Measurements from ENCODE around the gene IRF8. TPM values are rescaled to one million over a fixed set of nuclear protein-coding genes. Genes with fewer than 3 reads are reported as not detected.

IRF8 gene
- total RNA-seq, 2 donors from 2014 or later: 0.24 to 0.75 TPM

DNA sequence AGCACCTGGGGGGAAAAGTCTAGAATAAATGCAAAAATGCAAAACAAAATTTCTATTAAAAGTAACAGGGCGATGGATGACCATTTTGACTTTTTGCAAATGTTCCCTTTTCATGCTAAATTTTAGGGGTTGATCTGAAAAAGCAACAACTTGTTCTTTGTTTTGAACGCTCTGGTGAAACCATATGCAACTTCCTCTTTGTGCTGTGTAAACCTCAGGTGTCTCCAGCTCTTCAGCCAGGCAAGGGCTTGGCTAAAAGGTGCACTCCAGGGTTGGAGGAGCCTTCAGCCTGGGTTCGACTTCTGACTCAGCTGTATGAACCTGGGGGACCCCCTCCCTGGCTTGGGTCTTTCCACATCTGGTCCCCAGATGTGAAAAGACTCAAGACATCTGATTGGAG, 9.5 kb downstream of the IRF8 start:
- Histone ChIP-seq H3K9me3 (ENCODE audit: control insufficient read depth, low read length) (no peaks in the 10 kb centered on the region), H3K4me1 (ENCODE audit: control insufficient read depth, insufficient read depth, low read length) (no peaks in the 10 kb centered on the region), H3K9ac (ENCODE audit: extremely low read depth, low read length, poor library complexity, severe bottlenecking) (no peak overlapping the region), H3K27ac (ENCODE audit: low read depth, low read length) (no peak overlapping the region), H3K4me3 (ENCODE audit: low read length) (no peak overlapping the region), H3K27me3 (ENCODE audit: control insufficient read depth, insufficient read depth, low read length, poor library complexity, severe bottlenecking) (peaks cover 10% of the 10 kb centered on the region), H3K36me3 (ENCODE audit: control insufficient read depth, insufficient read depth, low read length) (no peaks in the 10 kb centered on the region)
- Mint-ChIP-seq H3K36me3 (ENCODE audit: low read depth) (no peaks in the 10 kb centered on the region), H3K27ac (no peak overlapping the region), H3K9me3 (peaks cover 3% of the 10 kb centered on the region), H3K4me3 (no peak overlapping the region), H3K27me3 (ENCODE audit: insufficient read depth) (peaks cover 4% of the 10 kb centered on the region), H3K4me1 (no peaks in the 10 kb centered on the region)
- DNase-seq: no peak
- TF ChIP-seq, protein P1, sequence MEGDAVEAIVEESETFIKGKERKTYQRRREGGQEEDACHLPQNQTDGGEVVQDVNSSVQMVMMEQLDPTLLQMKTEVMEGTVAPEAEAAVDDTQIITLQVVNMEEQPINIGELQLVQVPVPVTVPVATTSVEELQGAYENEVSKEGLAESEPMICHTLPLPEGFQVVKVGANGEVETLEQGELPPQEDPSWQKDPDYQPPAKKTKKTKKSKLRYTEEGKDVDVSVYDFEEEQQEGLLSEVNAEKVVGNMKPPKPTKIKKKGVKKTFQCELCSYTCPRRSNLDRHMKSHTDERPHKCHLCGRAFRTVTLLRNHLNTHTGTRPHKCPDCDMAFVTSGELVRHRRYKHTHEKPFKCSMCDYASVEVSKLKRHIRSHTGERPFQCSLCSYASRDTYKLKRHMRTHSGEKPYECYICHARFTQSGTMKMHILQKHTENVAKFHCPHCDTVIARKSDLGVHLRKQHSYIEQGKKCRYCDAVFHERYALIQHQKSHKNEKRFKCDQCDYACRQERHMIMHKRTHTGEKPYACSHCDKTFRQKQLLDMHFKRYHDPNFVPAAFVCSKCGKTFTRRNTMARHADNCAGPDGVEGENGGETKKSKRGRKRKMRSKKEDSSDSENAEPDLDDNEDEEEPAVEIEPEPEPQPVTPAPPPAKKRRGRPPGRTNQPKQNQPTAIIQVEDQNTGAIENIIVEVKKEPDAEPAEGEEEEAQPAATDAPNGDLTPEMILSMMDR (conservative IDR thresholded peaks at IDR 0.05): no peak
- 84 to 97% methylated on average over 3 of the region's 3 CpGs for WGBS, 2 experiments (ENCODE audit: insufficient coverage in 1 of 2, insufficient read length in 1 of 2)

DNA sequence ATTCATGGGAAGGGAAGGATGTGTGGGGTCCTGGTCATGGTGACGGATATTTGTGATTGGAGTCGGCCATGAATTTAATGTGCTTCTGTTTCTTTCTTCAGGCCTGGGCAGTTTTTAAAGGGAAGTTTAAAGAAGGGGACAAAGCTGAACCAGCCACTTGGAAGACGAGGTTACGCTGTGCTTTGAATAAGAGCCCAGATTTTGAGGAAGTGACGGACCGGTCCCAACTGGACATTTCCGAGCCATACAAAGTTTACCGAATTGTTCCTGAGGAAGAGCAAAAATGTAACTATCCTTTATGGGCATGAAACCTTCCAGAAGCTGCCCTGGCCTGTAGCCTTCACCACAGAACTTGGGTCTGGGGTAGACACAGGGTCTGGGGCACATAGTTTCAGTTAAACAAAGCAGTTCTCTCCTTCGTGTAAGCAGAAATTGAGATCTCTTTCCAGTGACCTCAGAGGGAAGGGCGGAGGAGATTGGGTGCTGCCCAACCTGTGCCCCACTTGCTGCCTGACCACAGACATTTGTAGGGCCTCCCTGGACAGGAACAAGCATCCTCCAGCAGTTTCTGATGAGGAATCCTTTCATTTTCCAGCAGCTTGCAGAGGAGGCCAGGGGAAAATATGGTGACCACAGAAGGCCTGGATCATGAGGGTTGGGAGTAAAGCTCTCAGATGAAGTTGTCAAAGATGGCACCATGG, 10.1 kb downstream of the IRF8 start:
- no peaks in the 10 kb centered on the region for H3K9me3 ChIP-seq (ENCODE audit: control insufficient read depth, low read length)
- TF ChIP-seq, protein P1 (conservative IDR thresholded peaks at IDR 0.05): no peak
- no peak overlapping the region for H3K27ac ChIP-seq (ENCODE audit: low read depth, low read length)
- Mint-ChIP-seq H3K36me3 (ENCODE audit: low read depth) (no peaks in the 10 kb centered on the region), H3K4me1 (no peaks in the 10 kb centered on the region), H3K27me3 (ENCODE audit: insufficient read depth) (peaks cover 4% of the 10 kb centered on the region), H3K9me3 (peaks cover 3% of the 10 kb centered on the region), H3K4me3 (no peak overlapping the region), H3K27ac (no peak overlapping the region)
- WGBS, 2 experiments (ENCODE audit: insufficient coverage in 1 of 2, insufficient read length in 1 of 2): 89 to 90% methylated on average over 10 of the region's 10 CpGs
- no peak overlapping the region for H3K4me3 ChIP-seq (ENCODE audit: low read length)
- peaks cover 4% of the 10 kb centered on the region for H3K27me3 ChIP-seq (ENCODE audit: control insufficient read depth, insufficient read depth, low read length, poor library complexity, severe bottlenecking)
- H3K9ac ChIP-seq (ENCODE audit: extremely low read depth, low read length, poor library complexity, severe bottlenecking): no peak overlapping the region
- DNase-seq: no peak
- no peaks in the 10 kb centered on the region for H3K36me3 ChIP-seq (ENCODE audit: control insufficient read depth, insufficient read depth, low read length)
- no peaks in the 10 kb centered on the region for H3K4me1 ChIP-seq (ENCODE audit: control insufficient read depth, insufficient read depth, low read length)

DNA sequence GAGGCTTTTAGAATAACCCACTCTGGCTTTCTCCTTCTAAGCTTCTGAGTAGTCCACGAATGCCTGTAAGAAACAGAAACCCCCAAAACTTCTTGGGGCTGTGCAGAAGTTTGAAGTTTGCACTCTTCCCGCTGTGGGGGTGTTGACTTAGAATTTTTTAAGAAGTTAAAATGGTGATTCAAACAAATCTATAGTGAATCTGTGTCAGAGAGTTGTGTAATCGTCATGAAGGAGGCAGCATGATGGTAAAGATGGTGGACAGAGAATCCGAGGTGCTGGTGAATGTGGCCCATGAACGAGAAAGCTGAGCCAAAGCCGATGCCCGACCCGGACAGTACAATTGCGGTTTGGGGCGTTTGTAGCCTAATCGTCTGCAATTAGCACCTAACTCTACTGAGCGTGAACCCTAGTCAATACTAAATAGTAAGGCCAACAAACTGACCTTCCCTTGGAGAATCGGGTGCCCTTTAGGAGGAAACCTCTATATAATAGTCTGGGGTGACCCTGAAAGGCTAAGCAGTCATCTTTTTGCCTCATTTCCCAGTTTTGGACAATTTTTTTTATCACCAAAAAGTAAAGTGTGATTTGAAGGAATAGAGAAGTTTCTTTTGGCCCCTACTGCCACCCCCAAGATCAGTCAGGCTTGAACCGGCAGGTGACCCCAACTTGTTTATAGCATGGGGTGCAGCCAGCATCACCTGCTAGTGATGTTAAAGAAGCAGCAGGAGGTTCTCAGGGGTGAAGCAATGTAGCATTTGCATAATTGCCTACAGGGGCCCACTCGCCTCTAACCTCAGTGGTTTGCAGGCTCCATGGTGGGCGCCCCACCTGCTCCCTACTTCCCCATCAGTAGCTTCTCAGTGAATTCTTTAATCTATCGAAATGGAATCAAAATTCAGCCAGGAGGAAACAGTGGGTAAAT, 11.2 kb downstream of the IRF8 start:
- WGBS, 2 experiments (ENCODE audit: insufficient coverage in 1 of 2, insufficient read length in 1 of 2): 94% methylated on average over 11 to 17 of the region's 17 CpGs
- Histone ChIP-seq H3K4me3 (ENCODE audit: low read length) (no peak overlapping the region), H3K4me1 (ENCODE audit: control insufficient read depth, insufficient read depth, low read length) (no peaks in the 10 kb centered on the region), H3K27me3 (ENCODE audit: control insufficient read depth, insufficient read depth, low read length, poor library complexity, severe bottlenecking) (no peaks in the 10 kb centered on the region), H3K9me3 (ENCODE audit: control insufficient read depth, low read length) (no peaks in the 10 kb centered on the region), H3K27ac (ENCODE audit: low read depth, low read length) (no peak overlapping the region), H3K9ac (ENCODE audit: extremely low read depth, low read length, poor library complexity, severe bottlenecking) (no peak overlapping the region), H3K36me3 (ENCODE audit: control insufficient read depth, insufficient read depth, low read length) (no peaks in the 10 kb centered on the region)
- peaks cover under 1% of the 10 kb centered on the region for H3K27me3 Mint-ChIP-seq (ENCODE audit: insufficient read depth)
- peaks cover 3% of the 10 kb centered on the region for H3K9me3 Mint-ChIP-seq
- no peak for DNase-seq
- H3K4me1 Mint-ChIP-seq: no peaks in the 10 kb centered on the region
- H3K27ac Mint-ChIP-seq: no peak overlapping the region
- H3K36me3 Mint-ChIP-seq (ENCODE audit: low read depth): no peaks in the 10 kb centered on the region
- TF ChIP-seq, protein P1 (conservative IDR thresholded peaks at IDR 0.05): no peak
- no peak overlapping the region for H3K4me3 Mint-ChIP-seq

All from endodermal cell (in vitro differentiated cells).